ENCODE results near the gene PPIA.
A peak's percentile ranks its signal among the peaks of the same experiment; 100 is the strongest.
"Not testable (repeated sequence)": the region's sequence is repeated elsewhere in the genome, so short reads cannot be mapped to it uniquely, and the experiment has no call there.

The PPIA gene

GRCh38 chr7:44787762-44788161, 8.7 kb upstream of the PPIA start:
- DNase-seq (ENCODE audit: low read depth, low spot score): no peak

GRCh38 chr7:44789990-44790389, 6.5 kb upstream of the PPIA start:
- no peak for DNase-seq (ENCODE audit: low read depth, low spot score)

- DNase-seq (ENCODE audit: low read depth, low spot score): no peak
Observed at GRCh38 chr7:44791278-44792219, 4.9 kb upstream of the PPIA start.

- no peak for DNase-seq (ENCODE audit: low read depth, low spot score)
Observed at GRCh38 chr7:44793919-44794318, 2.6 kb upstream of the PPIA start.

GRCh38 chr7:44794331-44794730, 2.1 kb upstream of the PPIA start:
- DNase-seq (ENCODE audit: low read depth, low spot score): no peak

GRCh38 chr7:44796034-44796503, 412 bp upstream of the PPIA start:
- no peak for DNase-seq (ENCODE audit: low read depth, low spot score)

GRCh38 chr7:44797329-44798258, 1.1 kb downstream of the PPIA start:
- peak; percentile 56 for DNase-seq (ENCODE audit: low read depth, low spot score)

GRCh38 chr7:44798649-44799305, 2.3 kb downstream of the PPIA start:
- no peak for DNase-seq (ENCODE audit: low read depth, low spot score)

GRCh38 chr7:44799939-44800338, 3.5 kb downstream of the PPIA start:
- no peak for DNase-seq (ENCODE audit: low read depth, low spot score)

- DNase-seq (ENCODE audit: low read depth, low spot score): no peak
Observed at GRCh38 chr7:44801890-44802289, 5.4 kb downstream of the PPIA start.

- DNase-seq (ENCODE audit: low read depth, low spot score): no peak
Observed at GRCh38 chr7:44802418-44803025, 6.0 kb downstream of the PPIA start.

GRCh38 chr7:44803828-44804519, 7.5 kb downstream of the PPIA start:
- DNase-seq (ENCODE audit: low read depth, low spot score): not testable (repeated sequence)

- DNase-seq (ENCODE audit: low read depth, low spot score): no peak
Observed at GRCh38 chr7:44805950-44806349, 9.5 kb downstream of the PPIA start.

GRCh38 chr7:44808914-44809393, 12.5 kb downstream of the PPIA start:
- DNase-seq (ENCODE audit: low read depth, low spot score): no peak

- no peak for DNase-seq (ENCODE audit: low read depth, low spot score)
Observed at GRCh38 chr7:44811093-44811492, 14.6 kb downstream of the PPIA start.

GRCh38 chr7:44811571-44811970, 15.1 kb downstream of the PPIA start:
- no peak for DNase-seq (ENCODE audit: low read depth, low spot score)

- DNase-seq (ENCODE audit: low read depth, low spot score): no peak
Observed at GRCh38 chr7:44814919-44815318, 18.4 kb downstream of the PPIA start.

GRCh38 chr7:44819292-44819691, 22.8 kb downstream of the PPIA start:
- no peak for DNase-seq (ENCODE audit: low read depth, low spot score)

GRCh38 chr7:44823255-44823781, 26.8 kb downstream of the PPIA start:
- DNase-seq (ENCODE audit: low read depth, low spot score): no peak

GRCh38 chr7:44824894-44825526, 28.5 kb downstream of the PPIA start:
- DNase-seq (ENCODE audit: low read depth, low spot score): no peak

All from smooth muscle cell of the brain vasculature (primary cell).